Measurements from ENCODE around the gene PHKA1.
A peak's percentile ranks its signal among the peaks of the same experiment; 100 is the strongest.
"Not testable (repeated sequence)": the region's sequence is repeated elsewhere in the genome, so short reads cannot be mapped to it uniquely, and the experiment has no call there.

PHKA1 gene

DNA sequence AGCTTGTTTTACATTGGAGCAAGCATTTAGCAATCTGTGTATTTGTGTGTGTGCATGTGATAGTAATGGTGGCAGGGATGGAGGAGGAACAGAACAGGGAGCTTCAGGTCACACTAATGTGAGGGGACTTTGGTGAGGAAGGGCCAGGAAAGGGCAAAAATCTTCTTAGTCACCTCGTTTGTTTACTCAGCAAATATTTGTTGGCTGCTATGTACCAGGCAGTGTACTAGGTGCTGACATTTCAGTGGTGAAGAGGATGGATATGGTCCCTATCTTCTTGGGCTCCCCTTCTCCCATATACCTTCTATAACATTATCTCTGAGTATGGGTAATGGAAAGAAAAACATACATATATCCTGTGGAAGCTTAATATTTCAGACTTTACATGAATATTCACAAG, 92.9 kb downstream of the PHKA1 start:
- H3K4me3 ChIP-seq (ENCODE audit: low read depth, low read length), result no peak overlapping the region
- no peak for DNase-seq (ENCODE audit: low read depth)
- in situ Hi-C loops (cut with HindIII; ENCODE audit: low sequenced_read_pairs), result no loop called here

DNA sequence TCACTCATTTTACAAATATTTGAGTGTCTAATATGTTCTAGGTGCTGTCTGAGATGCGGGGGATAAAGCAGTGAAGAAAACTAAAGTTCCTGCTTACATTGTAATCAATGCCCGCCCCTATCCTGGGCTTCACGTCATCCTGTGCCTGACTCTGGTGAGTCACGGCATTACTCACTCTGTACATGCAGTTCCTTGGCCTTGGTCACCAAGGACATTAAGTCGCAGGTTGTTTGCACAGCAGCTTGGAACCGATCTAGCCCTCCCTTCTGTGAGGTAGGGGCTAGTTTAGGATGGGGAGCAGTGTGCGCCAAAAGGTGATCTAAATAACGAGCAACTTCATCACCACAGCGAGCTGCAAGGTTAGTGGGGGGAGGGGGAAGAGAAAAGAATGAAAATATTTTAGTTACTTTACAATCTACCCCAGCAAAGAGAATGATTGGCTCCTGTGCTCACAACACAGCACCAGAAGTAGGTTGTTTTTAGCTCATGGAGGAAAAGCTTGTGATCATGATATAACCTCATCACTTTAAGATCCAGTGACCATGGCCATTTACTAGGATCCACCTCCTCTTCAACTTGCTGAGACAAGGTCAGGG, 93.5 kb downstream of the PHKA1 start:
- peak; percentile 56 for DNase-seq (ENCODE audit: low read depth)
- in situ Hi-C loops (cut with HindIII; ENCODE audit: low sequenced_read_pairs), result no loop called here
- no peak overlapping the region for H3K4me3 ChIP-seq (ENCODE audit: low read depth, low read length)
- TF ChIP-seq, protein P1, sequence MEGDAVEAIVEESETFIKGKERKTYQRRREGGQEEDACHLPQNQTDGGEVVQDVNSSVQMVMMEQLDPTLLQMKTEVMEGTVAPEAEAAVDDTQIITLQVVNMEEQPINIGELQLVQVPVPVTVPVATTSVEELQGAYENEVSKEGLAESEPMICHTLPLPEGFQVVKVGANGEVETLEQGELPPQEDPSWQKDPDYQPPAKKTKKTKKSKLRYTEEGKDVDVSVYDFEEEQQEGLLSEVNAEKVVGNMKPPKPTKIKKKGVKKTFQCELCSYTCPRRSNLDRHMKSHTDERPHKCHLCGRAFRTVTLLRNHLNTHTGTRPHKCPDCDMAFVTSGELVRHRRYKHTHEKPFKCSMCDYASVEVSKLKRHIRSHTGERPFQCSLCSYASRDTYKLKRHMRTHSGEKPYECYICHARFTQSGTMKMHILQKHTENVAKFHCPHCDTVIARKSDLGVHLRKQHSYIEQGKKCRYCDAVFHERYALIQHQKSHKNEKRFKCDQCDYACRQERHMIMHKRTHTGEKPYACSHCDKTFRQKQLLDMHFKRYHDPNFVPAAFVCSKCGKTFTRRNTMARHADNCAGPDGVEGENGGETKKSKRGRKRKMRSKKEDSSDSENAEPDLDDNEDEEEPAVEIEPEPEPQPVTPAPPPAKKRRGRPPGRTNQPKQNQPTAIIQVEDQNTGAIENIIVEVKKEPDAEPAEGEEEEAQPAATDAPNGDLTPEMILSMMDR (IDR thresholded peaks at IDR 0.05; ENCODE audit: low read depth, low read length, missing control alignments), result no peak

More for the DNA sequence above, 92.9 kb downstream of the PHKA1 start:
- TF ChIP-seq, protein P1 (IDR thresholded peaks at IDR 0.05; ENCODE audit: low read depth, low read length, missing control alignments), result no peak

DNA sequence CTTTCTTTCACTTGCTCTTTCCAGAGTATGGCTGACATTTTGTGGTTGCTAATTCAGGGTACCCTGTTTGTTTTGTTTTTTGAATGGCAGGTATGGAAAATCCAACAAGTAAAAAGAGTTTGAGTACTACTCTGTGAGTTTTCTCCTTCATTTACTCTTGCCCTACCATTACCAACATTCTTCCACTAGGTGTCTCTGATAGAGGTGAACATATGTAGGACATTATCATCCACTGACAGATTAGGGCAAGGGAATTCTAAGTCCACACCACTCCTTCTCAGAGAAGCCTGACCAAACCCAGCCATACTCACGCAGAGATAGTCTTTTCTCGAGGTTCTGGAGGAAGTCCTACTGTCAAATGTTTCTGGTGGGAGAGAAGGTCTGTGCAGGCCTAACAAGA, 104.8 kb downstream of the PHKA1 start:
- DNase-seq (ENCODE audit: low read depth), result no peak
- TF ChIP-seq, protein P1 (IDR thresholded peaks at IDR 0.05; ENCODE audit: low read depth, low read length, missing control alignments), result peak; percentile 16
- H3K4me3 ChIP-seq (ENCODE audit: low read depth, low read length), result no peak overlapping the region
- in situ Hi-C loops (cut with HindIII; ENCODE audit: low sequenced_read_pairs), result no loop called here

DNA sequence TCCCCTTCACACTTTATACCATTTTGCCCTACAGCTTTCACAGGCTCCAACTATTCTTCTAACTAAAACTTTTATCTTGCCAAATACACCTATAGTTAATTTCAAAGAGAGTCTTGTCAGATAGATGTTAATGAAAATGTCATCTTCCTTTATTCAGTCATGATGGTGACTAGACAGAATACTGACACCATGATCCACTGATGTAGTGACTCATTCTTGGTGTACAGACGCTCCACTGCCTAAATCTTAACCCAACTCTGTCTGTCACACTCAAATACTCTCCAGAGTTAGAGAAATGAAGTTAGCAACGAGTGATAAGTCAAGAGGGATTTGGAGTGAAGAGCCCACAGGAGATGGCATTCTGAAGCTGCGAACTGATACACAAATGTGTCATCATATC, 109.4 kb downstream of the PHKA1 start:
- in situ Hi-C loops (cut with HindIII; ENCODE audit: low sequenced_read_pairs), result no loop called here
- DNase-seq (ENCODE audit: low read depth), result no peak
- no peak overlapping the region for H3K4me3 ChIP-seq (ENCODE audit: low read depth, low read length)
- TF ChIP-seq, protein P1 (IDR thresholded peaks at IDR 0.05; ENCODE audit: low read depth, low read length, missing control alignments), result no peak

DNA sequence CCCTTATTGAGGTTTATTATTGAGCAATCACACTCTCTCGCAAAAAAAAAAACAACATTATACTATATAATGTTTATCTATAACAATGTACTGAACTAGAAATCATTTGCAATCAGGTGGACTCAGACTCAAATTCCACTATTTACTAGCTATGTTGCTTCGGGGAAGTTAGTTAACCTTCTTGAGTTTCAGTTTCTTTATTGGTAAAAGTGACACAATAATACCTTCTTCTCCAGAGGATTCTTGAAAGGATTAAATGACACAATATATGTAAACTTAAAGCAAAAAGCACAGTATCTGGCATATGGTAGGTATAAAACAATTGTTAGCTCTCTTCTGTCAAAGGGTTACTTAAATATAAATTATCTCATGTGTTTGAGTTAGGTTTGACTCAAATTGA, 110.0 kb downstream of the PHKA1 start:
- TF ChIP-seq, protein P1 (IDR thresholded peaks at IDR 0.05; ENCODE audit: low read depth, low read length, missing control alignments), result no peak
- no peak overlapping the region for H3K4me3 ChIP-seq (ENCODE audit: low read depth, low read length)
- no peak for DNase-seq (ENCODE audit: low read depth)
- in situ Hi-C loops (cut with HindIII; ENCODE audit: low sequenced_read_pairs), result no loop called here

DNA sequence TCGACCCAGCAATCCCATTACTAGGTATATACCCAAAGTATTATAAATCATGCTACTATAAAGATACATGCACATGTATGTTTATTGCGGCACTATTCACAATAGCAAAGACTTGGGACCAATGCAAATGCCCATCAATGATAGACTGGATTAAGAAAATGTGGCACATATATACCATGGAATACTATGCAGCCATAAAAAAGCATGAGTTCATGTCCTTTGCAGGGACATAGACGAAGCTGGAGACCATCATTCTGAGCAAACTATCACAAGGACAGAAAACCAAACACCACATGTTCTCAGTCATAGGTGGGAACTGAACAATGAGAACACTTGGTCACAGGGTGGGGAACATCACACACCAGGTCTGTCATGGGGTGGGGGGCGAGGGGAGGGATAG, 123.1 kb downstream of the PHKA1 start:
- DNase-seq (ENCODE audit: low read depth); in situ Hi-C loops (cut with HindIII; ENCODE audit: low sequenced_read_pairs); H3K4me3 ChIP-seq (ENCODE audit: low read depth, low read length): not testable (repeated sequence)

DNA sequence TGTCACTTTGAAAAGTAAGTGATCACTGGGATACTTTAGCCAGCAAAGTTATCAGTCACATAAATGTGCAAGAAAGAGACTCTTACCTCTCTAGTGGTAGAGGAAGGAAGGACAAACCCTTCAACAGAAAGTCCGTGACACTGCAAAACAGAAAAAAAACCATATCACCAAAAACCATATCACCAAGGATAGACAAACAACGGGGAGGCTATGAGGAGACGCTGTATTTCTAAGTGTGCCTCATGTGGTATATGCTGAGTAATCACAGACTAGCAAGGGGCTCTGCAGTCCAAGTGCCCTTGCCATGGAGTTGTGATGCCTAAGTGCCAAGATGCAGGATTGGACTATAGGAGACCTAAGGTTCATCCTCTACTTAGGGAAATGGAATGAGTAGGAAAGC, 129.9 kb downstream of the PHKA1 start:
- TF ChIP-seq, protein P1 (IDR thresholded peaks at IDR 0.05; ENCODE audit: low read depth, low read length, missing control alignments), result no peak
- no peak overlapping the region for H3K4me3 ChIP-seq (ENCODE audit: low read depth, low read length)
- in situ Hi-C loops (cut with HindIII; ENCODE audit: low sequenced_read_pairs), result no loop called here
- DNase-seq (ENCODE audit: low read depth), result no peak
